Lung (tissue), 12 donors: ENCODE results near the gene HOXB2. TPM values are rescaled to one million over a fixed set of nuclear protein-coding genes. Genes with fewer than 3 reads are reported as not detected.

Experiments
- ATAC-seq: fragments of 200-7000 bp; cut with Tn5 transposase; one replicate; pipeline ENCODE4 v1.9.1; 2020; ENCODE audit warnings: moderate number of reproducible peaks; ENCODE audit not compliant: insufficient read depth, low FRiP score
- DNase-seq, 3 donors: peaks; one replicate each; pipeline ENCODE4 v3.0.0-alpha.2; 2013 to 2017
- H3K27ac ChIP-seq, 2 donors: one replicate each; pipeline ENCODE4 v1.5.1; 2013; ENCODE audit warnings: mild to moderate bottlenecking in 2 of 2, moderate library complexity in 2 of 2, control low read depth in 1 of 2, inconsistent platforms in 1 of 2, low read depth in 1 of 2, low read length in 1 of 2
- H3K27me3 ChIP-seq, 3 donors: one replicate each; pipeline ENCODE4 v1.5.1; 2013; ENCODE audit warnings: low read length in 2 of 3; ENCODE audit not compliant: control insufficient read depth in 3 of 3, insufficient read depth in 3 of 3
- H3K36me3 ChIP-seq, 4 donors: one replicate each; pipeline ENCODE4 v1.5.1; 2013; ENCODE audit warnings: low read length in 4 of 4, mild to moderate bottlenecking in 1 of 4, moderate library complexity in 1 of 4; ENCODE audit not compliant: control insufficient read depth in 4 of 4, insufficient read depth in 4 of 4
- H3K4me1 ChIP-seq, 5 donors: one replicate each; pipeline ENCODE4 v1.5.1; 2013; ENCODE audit warnings: low read length in 5 of 5, mild to moderate bottlenecking in 2 of 5, moderate library complexity in 1 of 5; ENCODE audit not compliant: control insufficient read depth in 5 of 5, insufficient read depth in 5 of 5
- H3K4me3 ChIP-seq: one replicate; pipeline ENCODE4 v1.5.1; 2013; ENCODE audit warnings: mild to moderate bottlenecking, control low read depth, moderate library complexity
- H3K9ac ChIP-seq, 2 donors: one replicate each; pipeline ENCODE4 v1.5.1; 2013; ENCODE audit warnings: low read length in 2 of 2, control low read depth in 1 of 2; ENCODE audit not compliant: insufficient read depth in 1 of 2
- H3K9me3 ChIP-seq, 4 donors: one replicate each; pipeline ENCODE4 v1.5.1; 2013; ENCODE audit warnings: low read length in 3 of 4, mild to moderate bottlenecking in 1 of 4, moderate library complexity in 1 of 4; ENCODE audit not compliant: control insufficient read depth in 4 of 4, insufficient read depth in 3 of 4
- CTCF ChIP-seq: IDR thresholded peaks from 2 replicates; pipeline ENCODE4 v1.5.1; 2012; ENCODE audit warnings: mild to moderate bottlenecking; ENCODE audit errors: control extremely low read depth, extremely low read depth
- WGBS, 2 donors: extraction: QIAGEN DNeasy Blood & Tissue Kit; methylation state at CpG; one replicate each; pipeline ENCODE4 v1.1.7; 2013; 5-methylcytosine and 5-hydroxymethylcytosine counted together
- polyA plus RNA-seq, 2 donors: library from polyadenylated mRNA; stranded (reverse); fragments of 200-250 nt; gene quantifications; one replicate each; pipeline ENCODE4 v1.2.1, GENCODE V29; 2013
- total RNA-seq, 2 donors: library from RNA; depleted of rRNA in 1 of 2; stranded (reverse); fragments of >200 nt in 1 of 2; gene quantifications; one replicate each; pipeline ENCODE4 v1.2.1, GENCODE V29; 2014 to 2021
- donor health status: control.
- donor health status: control.
- donor health status: Bipolar disorder and iron deficiency.
- donor health status: healthy.
- donor health status: DM: yes; HTN: yes; CAD: no.

Gene HOXB2
- total and polyA plus RNA-seq, 4 donors, result 4.1 to 13.9 (median 7.3) TPM

DNA sequence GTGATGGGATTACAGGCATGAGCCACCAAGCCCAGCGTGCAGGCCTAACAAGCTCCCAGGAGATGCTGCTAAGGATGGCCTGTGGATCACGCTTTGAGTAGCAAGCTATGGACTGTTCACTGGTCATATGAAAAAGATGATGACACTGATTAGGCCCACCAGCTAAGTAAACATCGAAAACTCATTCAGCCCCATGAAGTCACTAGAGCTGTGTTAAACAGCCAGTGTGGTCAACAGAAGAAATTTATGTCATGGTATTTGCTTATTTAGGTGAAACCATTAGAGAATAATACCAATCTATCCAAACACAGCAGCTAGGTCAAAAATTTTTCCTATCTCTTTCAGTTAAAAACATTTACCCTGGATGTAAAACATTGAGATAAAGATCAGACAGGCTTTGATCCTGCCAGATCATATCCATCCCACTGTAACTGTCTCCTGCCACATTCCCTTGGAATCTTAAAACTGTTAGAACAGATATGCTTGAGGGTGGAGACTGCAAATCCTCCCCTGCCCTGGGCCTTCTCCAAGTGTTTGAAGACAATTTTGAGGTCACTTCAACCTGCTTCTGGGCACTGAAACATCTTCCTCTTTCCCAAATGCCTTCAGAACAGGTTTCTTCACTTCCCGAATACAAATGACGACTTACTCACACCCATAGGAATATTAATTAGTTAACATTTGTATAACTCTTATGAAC is 45.0 kb downstream of the HOXB2 start:
- no peak for TF ChIP-seq CTCF
- peaks cover 0 to 38% (median 10%) of the 10 kb centered on the region in 5 donors for H3K4me1 ChIP-seq

DNA sequence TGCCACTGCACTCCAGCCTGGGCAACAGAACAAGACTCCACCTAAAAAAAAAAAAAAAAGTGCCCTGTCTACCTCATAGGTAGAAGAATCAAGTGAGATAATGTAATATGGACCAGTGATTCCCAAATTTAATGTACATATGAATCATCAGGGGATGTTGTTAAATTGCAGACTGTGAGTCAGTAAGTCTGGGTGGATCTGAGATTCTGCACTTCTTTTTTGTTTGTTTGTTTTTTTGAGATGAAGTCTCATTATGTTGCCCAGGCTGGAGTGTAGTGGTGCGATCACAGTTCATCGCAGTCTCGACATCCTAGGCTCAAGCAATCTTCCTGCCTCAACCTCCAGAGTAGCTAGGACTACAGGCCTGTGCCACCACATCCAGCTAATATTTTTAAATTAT is 45.7 kb downstream of the HOXB2 start:
- TF ChIP-seq CTCF, result no peak
- Histone ChIP-seq H3K9ac (no peak overlapping the region), H3K9me3 (no peaks in the 10 kb centered on the region), H3K4me3 (no peak overlapping the region), H3K4me1 (peaks cover 0 to 39% (median 10%) of the 10 kb centered on the region in 5 donors), H3K36me3 (no peaks in the 10 kb centered on the region), H3K27ac (no peak overlapping the region), H3K27me3 (peaks cover 0 to 22% (median 3%) of the 10 kb centered on the region in 3 donors)
- no peak for ATAC-seq
- WGBS, 2 donors, result 94 to 99% methylated on average over 3 of the region's 3 CpGs
- DNase-seq, result no peak

More for the DNA sequence above, 45.0 kb downstream of the HOXB2 start:
- Histone ChIP-seq H3K27ac (no peak overlapping the region), H3K36me3 (no peaks in the 10 kb centered on the region), H3K9ac (no peak overlapping the region), H3K4me3 (no peak overlapping the region), H3K9me3 (no peaks in the 10 kb centered on the region), H3K27me3 (peaks cover 0 to 20% (median 3%) of the 10 kb centered on the region in 3 donors)
- ATAC-seq, result no peak
- 78 to 87% methylated on average over 5 of the region's 5 CpGs for WGBS, 2 donors
- DNase-seq, result no peak

DNA sequence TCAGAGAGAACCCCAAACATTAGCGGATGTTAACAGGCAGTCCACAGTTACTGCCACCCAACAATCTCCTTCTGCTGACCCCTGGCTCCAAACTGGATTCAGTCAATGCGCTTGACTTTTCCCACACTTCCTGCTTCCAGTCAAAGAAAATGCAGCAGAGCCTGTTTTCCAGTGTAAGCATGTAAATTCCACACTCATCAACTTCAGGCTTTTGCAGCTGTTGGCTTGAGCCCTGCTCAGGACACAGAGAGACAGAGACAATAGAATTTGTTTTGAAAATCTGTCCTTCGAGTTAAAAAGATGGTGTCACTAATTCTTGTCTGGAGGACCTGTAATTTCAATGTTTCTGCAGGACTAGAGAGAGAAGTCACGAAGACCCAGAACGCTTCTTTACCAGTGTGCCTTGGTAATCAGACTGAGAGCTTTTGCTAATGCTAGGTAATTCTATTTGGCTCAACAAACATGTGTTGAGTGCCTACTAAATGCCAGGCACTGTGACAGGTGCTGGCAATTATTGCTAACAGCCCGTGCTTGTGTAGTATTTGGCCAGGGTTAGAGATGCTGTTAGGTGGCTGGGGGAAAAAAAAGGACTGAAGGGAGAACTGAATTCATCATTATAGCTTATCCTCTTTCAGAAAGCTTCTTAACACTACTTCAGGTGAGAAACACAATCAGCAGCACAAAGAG is 46.6 kb downstream of the HOXB2 start:
- WGBS, 2 donors, result 53 to 82% methylated on average over 6 of the region's 6 CpGs

More for the DNA sequence above, 46.6 kb downstream of the HOXB2 start:
- Histone ChIP-seq H3K4me3 (no peak overlapping the region), H3K27ac (no peak overlapping the region), H3K9me3 (no peaks in the 10 kb centered on the region), H3K36me3 (no peaks in the 10 kb centered on the region), H3K4me1 (peaks cover 0 to 38% (median 10%) of the 10 kb centered on the region in 5 donors), H3K9ac (no peak overlapping the region), H3K27me3 (peaks cover 0 to 21% (median 3%) of the 10 kb centered on the region in 3 donors)
- DNase-seq, result peak; percentile 55 to 85 (median 74)
- ATAC-seq, result no peak
- no peak for TF ChIP-seq CTCF
